SK-N-SH treated with all-trans-retinoic acid at 6 μM for 48 hours (cell line): ENCODE data around the gene DOK5.

Experiments
- ATAC-seq: fragments of 200-7000 bp; cut with Tn5 transposase; 3 replicates; pipeline ENCODE4 v1.9.1; 2020; ENCODE audit warnings: mild to moderate bottlenecking, moderate library complexity
- ARNTL ChIP-seq: fragments of 450-650 bp; formaldehyde crosslinking; IDR thresholded peaks from 2 replicates; pipeline ENCODE4 v1.5.0; 2020; ENCODE audit warnings: low read depth, mild to moderate bottlenecking, moderate library complexity, borderline replicate concordance
- BACH2 ChIP-seq: fragments of 250-450 bp; sonication (Bioruptor Pico); IDR thresholded peaks from 2 replicates; pipeline ENCODE4 v1.9.0; 2021; ENCODE audit warnings: mild to moderate bottlenecking, borderline replicate concordance
- CREB5 ChIP-seq: fragments of 250-450 bp; sonication (Bioruptor Pico); IDR thresholded peaks from 2 replicates; pipeline ENCODE4 v1.5.1; 2020; ENCODE audit warnings: low read depth, mild to moderate bottlenecking, moderate library complexity
- CSDC2 ChIP-seq: fragments of 250-450 bp; sonication (Bioruptor Pico); IDR thresholded peaks from 2 replicates; pipeline ENCODE4 v1.5.0; 2020; ENCODE audit warnings: mild to moderate bottlenecking, moderate library complexity
- CSRNP3 ChIP-seq: fragments of 250-450 bp; sonication (Bioruptor Pico); IDR thresholded peaks from 2 replicates; pipeline ENCODE4 v1.5.1; 2021; ENCODE audit warnings: mild to moderate bottlenecking, moderate library complexity
- ESRRG ChIP-seq: fragments of 250-450 bp; sonication (Bioruptor Pico); IDR thresholded peaks from 2 replicates; pipeline ENCODE4 v1.6.1; 2021; ENCODE audit warnings: mild to moderate bottlenecking
- GLIS3 ChIP-seq: fragments of 250-450 bp; sonication (Bioruptor Pico); IDR thresholded peaks from 2 replicates; pipeline ENCODE4 v1.5.0; 2020; ENCODE audit warnings: mild to moderate bottlenecking, moderate library complexity
- ISL1 ChIP-seq: fragments of 250-450 bp; sonication (Bioruptor Pico); IDR thresholded peaks from 2 replicates; pipeline ENCODE4 v2.1.2; 2022; ENCODE audit warnings: mild to moderate bottlenecking, moderate library complexity
- OSR1 ChIP-seq: fragments of 250-450 bp; sonication (Bioruptor Pico); IDR thresholded peaks from 2 replicates; pipeline ENCODE4 v1.8.0; 2022; ENCODE audit warnings: moderate library complexity, mild to moderate bottlenecking, inconsistent platforms
- PATZ1 ChIP-seq: fragments of 250-450 bp; sonication (Bioruptor Pico); IDR thresholded peaks from 2 replicates; pipeline ENCODE4 v1.8.0; 2020; ENCODE audit warnings: mild to moderate bottlenecking, moderate library complexity, borderline replicate concordance
- POU6F1 ChIP-seq: fragments of 250-450 bp; sonication (Bioruptor Pico); IDR thresholded peaks from 2 replicates; pipeline ENCODE4 v1.8.0; 2021; ENCODE audit warnings: low read depth, mild to moderate bottlenecking, moderate library complexity, borderline replicate concordance
- PPARA ChIP-seq: fragments of 250-450 bp; sonication (Bioruptor Pico); IDR thresholded peaks from 2 replicates; pipeline ENCODE4 v1.5.0; 2020; ENCODE audit warnings: mild to moderate bottlenecking, borderline replicate concordance
- RARB ChIP-seq: fragments of 250-450 bp; sonication (Bioruptor Pico); IDR thresholded peaks from 2 replicates; pipeline ENCODE4 v1.8.0; 2021; ENCODE audit warnings: mild to moderate bottlenecking, moderate library complexity
- SNAI2 ChIP-seq: fragments of 250-450 bp; sonication (Bioruptor Pico); IDR thresholded peaks from 2 replicates; pipeline ENCODE4 v1.5.0; 2020; ENCODE audit warnings: mild to moderate bottlenecking, moderate library complexity
- TCF4 ChIP-seq: fragments of 250-450 bp; sonication (Bioruptor Pico); IDR thresholded peaks from 2 replicates; pipeline ENCODE4 v1.8.0; 2021; ENCODE audit warnings: mild to moderate bottlenecking, moderate library complexity, borderline replicate concordance
- TOX ChIP-seq: fragments of 250-450 bp; sonication (Bioruptor Pico); IDR thresholded peaks from 2 replicates; pipeline ENCODE4 v1.8.0; 2021; ENCODE audit warnings: mild to moderate bottlenecking, moderate library complexity, borderline replicate concordance
- TSHZ2 ChIP-seq: fragments of 250-450 bp; sonication (Bioruptor Pico); IDR thresholded peaks from 2 replicates; pipeline ENCODE4 v1.5.0; 2020; ENCODE audit warnings: mild to moderate bottlenecking, moderate library complexity
- ZFP30 ChIP-seq: fragments of 450-650 bp; formaldehyde crosslinking; IDR thresholded peaks from 2 replicates; pipeline ENCODE4 v1.5.0; 2022; ENCODE audit warnings: mild to moderate bottlenecking, moderate library complexity
- ZNF565 ChIP-seq: fragments of 450-650 bp; formaldehyde crosslinking; conservative IDR thresholded peaks from 2 replicates; pipeline ENCODE4 v1.5.0; 2020; ENCODE audit warnings: low read depth, mild to moderate bottlenecking, moderate library complexity
- ZNF70 ChIP-seq: fragments of 450-650 bp; formaldehyde crosslinking; IDR thresholded peaks from 2 replicates; pipeline ENCODE4 v1.5.0; 2020; ENCODE audit warnings: mild to moderate bottlenecking, moderate library complexity
- ZNF8 ChIP-seq: fragments of 450-650 bp; formaldehyde crosslinking; IDR thresholded peaks from 2 replicates; pipeline ENCODE4 v1.5.0; 2020; ENCODE audit warnings: mild to moderate bottlenecking, moderate library complexity

The DOK5 gene

GRCh38 chr20:54548849-54549248 is 73.5 kb downstream of the DOK5 start (continued):
- TF ChIP-seq PATZ1 (CRISPR knock-in tag), result no peak
- no peak for TF ChIP-seq GLIS3 (CRISPR knock-in tag)
- no peak for TF ChIP-seq ARNTL (CRISPR knock-in tag)
- no peak for TF ChIP-seq ZFP30 (CRISPR knock-in tag)
- TF ChIP-seq, all 23 proteins: peak for 0

- no peak for ATAC-seq
- TF ChIP-seq TOX (CRISPR knock-in tag) (no peak), CSDC2 (CRISPR knock-in tag) (no peak)
Observed at GRCh38 chr20:54549658-54550326, 74.4 kb downstream of the DOK5 start.

- no peak for ATAC-seq
- no peak for TF ChIP-seq ARNTL (CRISPR knock-in tag)
- TF ChIP-seq CSRNP3 (CRISPR knock-in tag), result no peak
- no peak for TF ChIP-seq PATZ1 (CRISPR knock-in tag)
- no peak for TF ChIP-seq RARB
- no peak for TF ChIP-seq SNAI2 (CRISPR knock-in tag)
- no peak for TF ChIP-seq TCF4
- no peak for TF ChIP-seq POU6F1 (CRISPR knock-in tag)
- no peak for TF ChIP-seq TSHZ2 (CRISPR knock-in tag)
- TF ChIP-seq CREB5, result no peak
- TF ChIP-seq CSDC2 (CRISPR knock-in tag), result no peak
- TF ChIP-seq ZNF8, result no peak
- no peak for TF ChIP-seq ZNF565 (CRISPR knock-in tag)
- TF ChIP-seq BACH2, result no peak
- no peak for TF ChIP-seq ESRRG (CRISPR knock-in tag)
- TF ChIP-seq ZNF70, result no peak
- no peak for TF ChIP-seq TOX (CRISPR knock-in tag)
- TF ChIP-seq ZFP30 (CRISPR knock-in tag), result no peak
- TF ChIP-seq PPARA (CRISPR knock-in tag), result no peak
- TF ChIP-seq OSR1, result no peak
- TF ChIP-seq ISL1 (CRISPR knock-in tag), result no peak
Observed at GRCh38 chr20:54550776-54551396, 75.5 kb downstream of the DOK5 start.
